ENCODE data around the gene DQX1.

Gene DQX1

GRCh38 chr2:74554820-74555531, 28.9 kb upstream of the DQX1 start:
- DNase-seq: no peak

- no peak for DNase-seq
Measured at GRCh38 chr2:74553892-74554819, 28.1 kb upstream of the DQX1 start, which contains the start of the genes DOK1 and LOXL3. Gene DOK1 (plus strand): TSS chr2:74554720. CDS start chr2:74554755, 35 bp downstream. Gene LOXL3 (minus strand): TSS chr2:74553942. CDS start chr2:74552634, 1,308 bp downstream.

GRCh38 chr2:74552914-74553811, 27.1 kb upstream of the DQX1 start:
- no peak for DNase-seq

GRCh38 chr2:74551942-74552913, 26.2 kb upstream of the DQX1 start:
- no peak for DNase-seq

- no peak for DNase-seq
Measured at GRCh38 chr2:74551530-74551929, 25.5 kb upstream of the DQX1 start.

- DNase-seq: no peak
Measured at GRCh38 chr2:74550231-74550630, 24.2 kb upstream of the DQX1 start.

- DNase-seq: no peak
Measured at GRCh38 chr2:74548900-74549826, 23.1 kb upstream of the DQX1 start.

GRCh38 chr2:74548285-74548899, 22.4 kb upstream of the DQX1 start:
- no peak for DNase-seq

- DNase-seq: no peak
Measured at GRCh38 chr2:74546004-74546403, 20.0 kb upstream of the DQX1 start.

- DNase-seq: no peak
Measured at GRCh38 chr2:74544634-74545033, 18.6 kb upstream of the DQX1 start.

- DNase-seq: no peak
Measured at GRCh38 chr2:74542978-74543377, 16.9 kb upstream of the DQX1 start.

- no peak for DNase-seq
Measured at GRCh38 chr2:74540291-74540690, 14.3 kb upstream of the DQX1 start.

GRCh38 chr2:74538881-74539339, 12.9 kb upstream of the DQX1 start:
- no peak for DNase-seq

- DNase-seq: no peak
Measured at GRCh38 chr2:74537140-74537539, 11.1 kb upstream of the DQX1 start.

- DNase-seq: no peak
Measured at GRCh38 chr2:74536166-74536950, 10.3 kb upstream of the DQX1 start.

GRCh38 chr2:74535440-74535965, 9.5 kb upstream of the DQX1 start:
- DNase-seq: no peak

- no peak for DNase-seq
Measured at GRCh38 chr2:74534411-74534810, 8.4 kb upstream of the DQX1 start.

GRCh38 chr2:74533464-74533863, 7.4 kb upstream of the DQX1 start:
- DNase-seq: no peak

- DNase-seq: no peak
Measured at GRCh38 chr2:74532222-74532621, 6.2 kb upstream of the DQX1 start.
